Skeletal muscle satellite cell (primary cell): ENCODE results near the gene KMT2D.
"Not testable (repeated sequence)": the region's sequence is repeated elsewhere in the genome, so short reads cannot be mapped to it uniquely, and the experiment has no call there.

Source experiments
- H3K27me3 ChIP-seq: 2 replicates; pipeline ENCODE4 v1.7.0; 2013; ENCODE audit warnings: low read length; ENCODE audit not compliant: control insufficient read depth, insufficient read depth
- H3K36me3 ChIP-seq: 2 replicates; pipeline ENCODE4 v1.7.0; 2013; ENCODE audit warnings: mild to moderate bottlenecking, control low read depth, low read length; ENCODE audit not compliant: insufficient read depth
- H3K4me1 ChIP-seq: 2 replicates; pipeline ENCODE4 v1.7.0; 2013; ENCODE audit warnings: low read length; ENCODE audit not compliant: control insufficient read depth, insufficient read depth
- H3K4me2 ChIP-seq: 2 replicates; pipeline ENCODE4 v1.7.0; 2013; ENCODE audit warnings: mild to moderate bottlenecking, low read length
- H3K4me3 ChIP-seq: 2 replicates; pipeline ENCODE4 v1.7.0; 2013; ENCODE audit warnings: low read length
- H3K9ac ChIP-seq: 2 replicates; pipeline ENCODE4 v1.7.0; 2013; ENCODE audit warnings: mild to moderate bottlenecking, low read depth, low read length, moderate library complexity
- H3K9me3 ChIP-seq: replicated peaks from 2 replicates; pipeline ENCODE4 v1.7.0; 2013; ENCODE audit warnings: mild to moderate bottlenecking, control low read depth, low read length

The KMT2D gene

DNA sequence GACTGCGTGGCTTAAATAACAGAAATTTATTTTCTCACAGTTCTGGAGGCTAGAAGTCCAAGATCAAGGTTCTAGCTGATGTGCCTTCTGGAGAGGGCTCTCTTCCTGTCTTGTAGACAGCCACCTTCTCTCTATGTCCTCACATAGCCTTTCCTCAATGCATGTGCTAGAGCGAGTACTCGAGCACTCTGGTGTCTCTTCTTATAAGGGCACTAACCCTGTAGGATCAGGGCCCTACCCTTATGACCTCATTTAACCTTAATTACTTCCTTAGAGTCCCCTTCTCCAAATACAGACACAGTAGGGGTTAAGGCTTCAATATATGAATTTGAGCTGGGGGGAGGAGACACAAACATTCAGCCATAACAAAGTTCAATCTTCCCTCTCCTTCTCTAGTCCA is 23.8 kb upstream of the KMT2D start:
- no peak overlapping the region for H3K9ac ChIP-seq

GRCh38 chr12:49079793-49080192 is 19.2 kb upstream of the KMT2D start:
- no peak overlapping the region for H3K4me3 ChIP-seq
- H3K9ac ChIP-seq, result no peak overlapping the region
- H3K9me3 ChIP-seq, result no peaks in the 10 kb centered on the region
- H3K36me3 ChIP-seq, result no peaks in the 10 kb centered on the region
- H3K4me2 ChIP-seq, result no peak overlapping the region
- no peaks in the 10 kb centered on the region for H3K4me1 ChIP-seq
- peaks cover 3% of the 10 kb centered on the region for H3K27me3 ChIP-seq

More for the DNA sequence above, 23.8 kb upstream of the KMT2D start:
- H3K4me3 ChIP-seq, result no peak overlapping the region
- H3K9me3 ChIP-seq, result no peaks in the 10 kb centered on the region
- peaks cover 7% of the 10 kb centered on the region for H3K4me1 ChIP-seq
- peaks cover 13% of the 10 kb centered on the region for H3K27me3 ChIP-seq
- no peaks in the 10 kb centered on the region for H3K36me3 ChIP-seq
- H3K4me2 ChIP-seq, result no peak overlapping the region

DNA sequence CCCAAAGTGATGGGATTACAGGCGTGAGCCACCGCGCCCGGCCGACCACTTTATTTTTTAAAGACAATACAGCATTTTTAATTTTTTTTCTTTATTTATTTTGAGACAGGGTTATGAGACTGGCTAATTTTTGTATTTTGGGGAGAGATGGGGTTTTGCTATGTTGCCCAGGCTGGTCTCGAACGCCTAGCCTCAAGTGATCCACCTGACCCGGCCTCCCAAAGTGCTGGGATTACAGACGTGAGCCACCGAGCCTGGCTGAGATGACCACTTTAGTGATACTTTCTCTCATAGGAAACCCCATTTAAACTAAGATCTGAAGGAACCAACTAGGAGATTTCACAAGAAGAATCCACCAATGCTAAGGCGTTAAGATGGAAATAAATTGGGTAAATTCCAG is 10.4 kb upstream of the KMT2D start:
- Histone ChIP-seq H3K9me3 (no peaks in the 10 kb centered on the region), H3K4me2 (no peak overlapping the region), H3K27me3 (no peaks in the 10 kb centered on the region), H3K4me1 (peaks cover 11% of the 10 kb centered on the region), H3K36me3 (no peaks in the 10 kb centered on the region), H3K4me3 (no peak overlapping the region), H3K9ac (no peak overlapping the region)

DNA sequence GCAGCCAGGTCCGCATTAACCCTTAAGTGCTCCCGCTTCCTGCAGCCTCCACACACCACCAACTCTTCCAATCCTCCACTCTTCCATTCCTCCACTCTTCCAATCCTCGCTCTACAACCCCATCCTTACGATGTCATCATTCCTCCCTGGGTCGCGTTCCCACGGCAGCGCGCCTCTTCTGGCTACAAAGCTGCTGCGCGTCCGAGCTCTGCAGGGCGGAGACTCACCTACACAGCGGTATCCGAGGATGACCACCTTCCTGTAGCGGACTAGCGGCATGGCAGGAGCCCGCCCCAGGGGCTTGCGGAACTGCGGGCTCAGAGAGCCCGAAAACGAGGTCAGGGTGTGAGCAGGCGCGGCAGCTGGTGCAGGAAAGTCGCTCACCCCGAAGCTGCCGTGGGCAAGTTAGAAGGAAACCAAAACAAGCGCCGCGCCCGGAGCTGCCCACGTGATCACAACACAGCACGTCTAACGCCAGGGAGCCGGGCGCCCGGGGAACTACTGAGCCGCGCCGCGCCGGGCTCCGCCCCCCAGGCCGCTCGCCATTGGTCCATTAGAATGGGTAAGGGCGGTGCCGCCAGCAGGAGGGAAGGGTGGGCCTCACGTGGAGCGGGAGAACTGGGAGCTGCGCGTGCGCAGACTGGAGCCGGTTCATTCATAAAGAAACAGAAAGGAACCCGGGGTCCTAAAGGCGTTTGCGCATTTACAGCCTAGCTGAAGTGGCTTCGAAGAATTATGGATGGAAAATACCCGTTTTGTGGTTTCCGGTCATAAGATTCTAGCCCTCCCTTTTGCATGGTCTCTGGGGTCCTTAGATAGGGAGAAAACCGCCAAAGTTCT is 9.1 kb upstream of the KMT2D start, which contains the start of gene RHEBL1:
TSS of gene RHEBL1 (minus strand) at position 473 of the 840 bp plus-strand sequence. CDS start at position 279, 194 bp downstream.
- H3K27me3 ChIP-seq, result no peaks in the 10 kb centered on the region
- peak within 1 kb of the TSS; percentile 72 for H3K9ac ChIP-seq
- H3K9me3 ChIP-seq, result no peaks in the 10 kb centered on the region
- H3K36me3 ChIP-seq, result no peaks in the 10 kb centered on the region
- peak within 1 kb of the TSS; percentile 77 for H3K4me3 ChIP-seq
- peak within 1 kb of the TSS; percentile 82 for H3K4me2 ChIP-seq
- H3K4me1 ChIP-seq, result peaks cover 11% of the 10 kb centered on the region

- peak overlapping the region; percentile 77 for H3K4me3 ChIP-seq
- peak overlapping the region; percentile 82 for H3K4me2 ChIP-seq
- peak overlapping the region; percentile 64 for H3K9ac ChIP-seq
- H3K4me1 ChIP-seq, result peaks cover 11% of the 10 kb centered on the region
- H3K36me3 ChIP-seq, result no peaks in the 10 kb centered on the region
- no peaks in the 10 kb centered on the region for H3K9me3 ChIP-seq
- H3K27me3 ChIP-seq, result no peaks in the 10 kb centered on the region
Measured at GRCh38 chr12:49068879-49069506, 8.4 kb upstream of the KMT2D start.

DNA sequence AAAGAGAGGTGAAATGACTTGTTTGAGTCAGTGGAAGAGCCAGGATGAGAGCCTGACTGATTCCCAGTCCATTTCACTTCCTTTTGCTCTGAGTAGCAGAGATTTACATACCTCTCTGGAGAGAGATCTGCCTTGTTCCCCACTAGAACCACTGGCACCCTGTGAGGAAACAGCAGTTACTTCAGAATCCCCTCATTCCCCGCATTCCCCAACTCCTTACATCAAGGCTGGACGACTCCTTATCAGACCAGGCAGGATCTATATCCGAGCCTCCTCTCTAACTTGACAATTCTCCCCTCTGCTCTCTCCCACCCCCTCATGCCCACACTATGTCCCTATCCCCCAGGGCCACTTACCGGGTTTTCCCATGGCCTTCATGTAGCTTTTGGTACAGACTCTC is 5.5 kb upstream of the KMT2D start:
- no peak overlapping the region for H3K4me2 ChIP-seq
- H3K4me3 ChIP-seq, result no peak overlapping the region
- H3K27me3 ChIP-seq, result no peaks in the 10 kb centered on the region
- no peaks in the 10 kb centered on the region for H3K36me3 ChIP-seq
- H3K9ac ChIP-seq, result no peak overlapping the region
- H3K9me3 ChIP-seq, result no peaks in the 10 kb centered on the region
- peaks cover 15% of the 10 kb centered on the region for H3K4me1 ChIP-seq

- Histone ChIP-seq H3K9me3 (no peaks in the 10 kb centered on the region), H3K9ac (no peak overlapping the region), H3K4me3 (no peak overlapping the region), H3K27me3 (no peaks in the 10 kb centered on the region), H3K4me2 (no peak overlapping the region), H3K36me3 (no peaks in the 10 kb centered on the region), H3K4me1 (peaks cover 10% of the 10 kb centered on the region)
Measured at GRCh38 chr12:49064767-49065152, 4.2 kb upstream of the KMT2D start.

DNA sequence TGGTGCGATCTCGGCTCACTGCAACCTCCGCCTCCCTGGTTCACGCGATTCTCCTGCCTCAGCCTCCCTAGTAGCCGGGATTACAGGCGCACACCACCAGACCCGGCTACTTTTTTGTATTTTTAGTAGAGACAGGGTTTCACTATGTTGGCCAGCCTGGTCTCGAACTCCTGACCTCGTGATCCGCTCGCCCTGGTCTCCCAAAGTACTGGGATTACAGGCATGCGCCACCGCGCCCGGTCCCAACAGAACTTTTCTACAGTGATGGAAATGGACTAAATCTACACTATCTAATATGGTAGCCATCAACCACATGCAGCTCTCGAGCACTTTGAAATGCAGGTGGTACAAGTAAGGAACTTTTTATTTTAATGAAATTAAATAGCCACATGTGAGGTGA is 1.3 kb upstream of the KMT2D start:
- H3K36me3 ChIP-seq, H3K9me3 ChIP-seq, H3K9ac ChIP-seq, H3K4me3 ChIP-seq, H3K27me3 ChIP-seq: not testable (repeated sequence)
- Histone ChIP-seq H3K4me2 (peak overlapping the region; percentile 94), H3K4me1 (peaks cover 14% of the 10 kb centered on the region)

GRCh38 chr12:49061157-49061650 is 610 bp upstream of the KMT2D start:
- no peaks in the 10 kb centered on the region for H3K36me3 ChIP-seq
- H3K4me3 ChIP-seq, result peak overlapping the region; percentile 91
- H3K27me3 ChIP-seq, result no peaks in the 10 kb centered on the region
- peak overlapping the region; percentile 98 for H3K9ac ChIP-seq
- no peaks in the 10 kb centered on the region for H3K9me3 ChIP-seq
- peaks cover 21% of the 10 kb centered on the region for H3K4me1 ChIP-seq
- H3K4me2 ChIP-seq, result peak overlapping the region; percentile 94

- no peaks in the 10 kb centered on the region for H3K9me3 ChIP-seq
- H3K27me3 ChIP-seq, result no peaks in the 10 kb centered on the region
- peak overlapping the region; percentile 91 for H3K4me3 ChIP-seq
- H3K36me3 ChIP-seq, result peaks cover 12% of the 10 kb centered on the region
- peaks cover 36% of the 10 kb centered on the region for H3K4me1 ChIP-seq
- H3K9ac ChIP-seq, result peak overlapping the region; percentile 98
- H3K4me2 ChIP-seq, result peak overlapping the region; percentile 94
Measured at GRCh38 chr12:49059299-49060171, 1.1 kb downstream of the KMT2D start.

GRCh38 chr12:49059045-49059298 is 1.6 kb downstream of the KMT2D start:
- Histone ChIP-seq H3K4me2 (peak overlapping the region; percentile 94), H3K27me3 (no peaks in the 10 kb centered on the region), H3K4me1 (peaks cover 36% of the 10 kb centered on the region), H3K36me3 (peaks cover 18% of the 10 kb centered on the region), H3K9me3 (no peaks in the 10 kb centered on the region), H3K9ac (peak overlapping the region; percentile 98), H3K4me3 (peak overlapping the region; percentile 91)
